Measurements from ENCODE around the gene DMRTB1.

The DMRTB1 gene

DNA sequence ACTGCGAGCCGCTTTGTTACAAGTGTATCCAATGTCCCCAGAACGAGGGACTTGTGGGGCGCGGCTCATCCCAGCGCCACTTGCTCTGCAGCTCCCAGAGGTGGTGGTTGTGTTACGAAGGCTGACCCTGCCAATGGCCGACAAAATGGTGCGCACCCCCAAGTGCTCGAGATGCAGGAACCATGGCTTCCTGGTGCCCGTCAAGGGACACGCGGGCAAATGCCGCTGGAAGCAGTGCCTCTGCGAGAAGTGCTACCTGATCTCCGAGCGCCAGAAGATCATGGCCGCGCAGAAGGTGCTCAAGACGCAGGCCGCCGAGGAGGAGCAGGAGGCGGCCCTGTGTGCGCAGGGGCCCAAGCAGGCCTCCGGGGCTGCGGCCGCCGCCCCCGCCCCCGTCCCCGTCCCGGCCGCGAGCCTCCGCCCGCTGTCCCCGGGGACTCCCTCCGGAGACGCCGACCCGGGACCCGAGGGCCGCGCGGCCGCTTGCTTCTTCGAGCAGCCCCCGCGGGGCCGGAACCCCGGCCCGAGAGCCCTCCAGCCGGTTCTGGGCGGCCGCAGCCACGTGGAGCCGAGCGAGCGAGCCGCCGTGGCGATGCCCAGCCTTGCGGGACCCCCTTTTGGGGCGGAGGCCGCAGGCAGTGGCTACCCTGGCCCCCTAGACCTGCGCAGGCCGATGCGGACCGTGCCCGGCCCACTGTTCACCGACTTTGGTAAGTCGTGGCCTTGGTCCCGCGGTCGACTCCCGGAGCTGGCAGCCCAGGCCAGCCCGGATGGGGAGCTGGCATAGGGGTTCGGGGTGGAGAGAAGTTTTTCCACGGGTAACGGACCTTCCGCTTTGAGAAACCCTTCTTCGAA, at the start of gene DMRTB1:
Gene DMRTB1, plus strand, starts transcription at position 79 of the 855 bp plus-strand sequence. Its CDS starts 55 bp downstream, at position 134.
- Histone ChIP-seq H3K4me3 (ENCODE audit: insufficient read length, low read depth) (no peak within 1 kb of the TSS), H3K9ac (ENCODE audit: insufficient read length, low read depth) (no peak within 1 kb of the TSS), H3K4me1 (ENCODE audit: insufficient read depth, insufficient read length) (peaks cover 3% of the 10 kb centered on the region), H3K36me3 (ENCODE audit: insufficient read depth, insufficient read length, low read length) (no peaks in the 10 kb centered on the region), H3K27me3 (ENCODE audit: insufficient read depth, insufficient read length) (peaks cover 13% of the 10 kb centered on the region), H3K9me3 (ENCODE audit: insufficient read depth, low read length) (peaks cover 9% of the 10 kb centered on the region; the same call in 1 of the 2 replicates)
- no peak for DNase-seq (ENCODE audit: low read depth, low spot score)
- TF ChIP-seq YY1 (IDR thresholded peaks at IDR 0.05; ENCODE audit: insufficient read depth, insufficient read length) (no peak), SUZ12 (IDR thresholded peaks at IDR 0.05; ENCODE audit: extremely low read depth, insufficient read depth, insufficient read length) (no peak), ZNF274 (IDR thresholded peaks at IDR 0.05; ENCODE audit: low read depth, low read length) (no peak)

- Histone ChIP-seq H3K4me3 (ENCODE audit: insufficient read length, low read depth) (no peak overlapping the region), H3K27me3 (ENCODE audit: insufficient read depth, insufficient read length) (no peaks in the 10 kb centered on the region), H3K4me1 (ENCODE audit: insufficient read depth, insufficient read length) (peaks cover 11% of the 10 kb centered on the region), H3K36me3 (ENCODE audit: insufficient read depth, insufficient read length, low read length) (no peaks in the 10 kb centered on the region), H3K9me3 (ENCODE audit: insufficient read depth, low read length) (no peaks in the 10 kb centered on the region), H3K9ac (ENCODE audit: insufficient read length, low read depth) (no peak overlapping the region)
- DNase-seq (ENCODE audit: low read depth, low spot score): no peak
- TF ChIP-seq SUZ12 (IDR thresholded peaks at IDR 0.05; ENCODE audit: extremely low read depth, insufficient read depth, insufficient read length) (no peak), YY1 (IDR thresholded peaks at IDR 0.05; ENCODE audit: insufficient read depth, insufficient read length) (no peak), ZNF274 (IDR thresholded peaks at IDR 0.05; ENCODE audit: low read depth, low read length) (no peak)
Observed at GRCh38 chr1:53409695-53410094, 49.5 kb upstream of the DMRTB1 start.

DNA sequence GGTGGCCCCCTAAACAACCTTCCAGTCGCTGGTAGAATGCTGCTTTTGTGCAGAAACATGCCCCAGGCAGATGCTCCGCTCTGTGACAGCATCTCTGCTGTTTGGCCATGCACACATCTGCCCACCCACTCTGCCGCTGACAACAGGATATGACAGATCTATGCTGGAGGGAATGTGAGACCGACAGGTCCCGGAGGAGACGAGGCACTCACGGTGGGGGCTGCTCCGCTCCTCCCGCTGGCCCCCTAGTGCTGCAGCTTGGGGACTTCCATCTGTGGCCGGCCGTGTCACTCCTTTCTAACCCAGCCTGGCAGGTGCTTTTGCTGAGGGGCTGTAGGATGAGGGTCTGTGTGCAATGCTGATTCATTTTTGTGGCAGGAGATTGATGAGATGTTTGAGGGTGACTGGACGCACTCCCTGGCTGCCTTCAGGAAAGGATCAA, 49.1 kb upstream of the DMRTB1 start:
- Histone ChIP-seq H3K4me3 (ENCODE audit: insufficient read length, low read depth) (no peak overlapping the region), H3K36me3 (ENCODE audit: insufficient read depth, insufficient read length, low read length) (no peaks in the 10 kb centered on the region), H3K27me3 (ENCODE audit: insufficient read depth, insufficient read length) (no peaks in the 10 kb centered on the region), H3K9me3 (ENCODE audit: insufficient read depth, low read length) (peaks cover 4% of the 10 kb centered on the region; the same call in 1 of the 2 replicates), H3K4me1 (ENCODE audit: insufficient read depth, insufficient read length) (peaks cover 11% of the 10 kb centered on the region), H3K9ac (ENCODE audit: insufficient read length, low read depth) (no peak overlapping the region)
- no peak for DNase-seq (ENCODE audit: low read depth, low spot score)
- no peak for TF ChIP-seq ZNF274 (IDR thresholded peaks at IDR 0.05; ENCODE audit: low read depth, low read length)
- no peak for TF ChIP-seq YY1 (IDR thresholded peaks at IDR 0.05; ENCODE audit: insufficient read depth, insufficient read length)
- TF ChIP-seq SUZ12 (IDR thresholded peaks at IDR 0.05; ENCODE audit: extremely low read depth, insufficient read depth, insufficient read length): no peak

- TF ChIP-seq SUZ12 (IDR thresholded peaks at IDR 0.05; ENCODE audit: extremely low read depth, insufficient read depth, insufficient read length): no peak
- no peak for TF ChIP-seq YY1 (IDR thresholded peaks at IDR 0.05; ENCODE audit: insufficient read depth, insufficient read length)
- no peak for TF ChIP-seq ZNF274 (IDR thresholded peaks at IDR 0.05; ENCODE audit: low read depth, low read length)
- DNase-seq (ENCODE audit: low read depth, low spot score): no peak
- H3K4me3 ChIP-seq (ENCODE audit: insufficient read length, low read depth): no peak overlapping the region
- H3K9me3 ChIP-seq (ENCODE audit: insufficient read depth, low read length): peaks cover 10% of the 10 kb centered on the region; the same call in 1 of the 2 replicates
- H3K27me3 ChIP-seq (ENCODE audit: insufficient read depth, insufficient read length): no peaks in the 10 kb centered on the region
- H3K9ac ChIP-seq (ENCODE audit: insufficient read length, low read depth): no peak overlapping the region
- H3K36me3 ChIP-seq (ENCODE audit: insufficient read depth, insufficient read length, low read length): no peaks in the 10 kb centered on the region
- H3K4me1 ChIP-seq (ENCODE audit: insufficient read depth, insufficient read length): peaks cover 11% of the 10 kb centered on the region
Observed at GRCh38 chr1:53410701-53411100, 48.5 kb upstream of the DMRTB1 start.

DNA sequence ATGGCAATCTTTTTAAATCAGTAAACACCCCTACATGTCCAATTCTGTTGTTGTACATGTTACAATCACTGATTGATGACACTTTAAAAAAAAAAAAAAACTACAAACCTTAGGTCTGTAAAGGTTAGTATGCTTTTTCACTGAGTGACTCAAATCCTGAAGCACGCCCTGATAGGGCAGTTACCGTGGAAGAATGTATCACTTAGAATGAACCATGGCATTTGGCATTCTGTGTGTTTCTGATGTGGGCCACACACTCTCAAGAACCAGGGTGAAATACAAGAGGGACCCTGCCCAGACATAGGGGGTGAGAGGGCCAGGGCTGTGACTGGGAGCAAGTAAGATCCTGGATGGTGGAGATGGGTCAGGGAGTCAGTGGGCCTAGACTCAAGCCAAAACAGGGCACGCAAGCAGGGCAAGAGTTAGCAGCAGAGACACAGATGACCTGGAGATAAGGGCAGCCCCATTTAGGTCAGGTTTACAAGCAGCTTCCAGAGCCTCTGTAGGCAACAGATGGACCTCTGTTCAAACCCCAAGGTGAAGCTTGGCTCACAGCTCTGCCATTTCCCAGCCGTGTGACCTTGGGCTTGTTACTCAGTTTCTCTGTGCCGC, 47.6 kb upstream of the DMRTB1 start:
- Histone ChIP-seq H3K36me3 (ENCODE audit: insufficient read depth, insufficient read length, low read length) (no peaks in the 10 kb centered on the region), H3K27me3 (ENCODE audit: insufficient read depth, insufficient read length) (no peaks in the 10 kb centered on the region), H3K9ac (ENCODE audit: insufficient read length, low read depth) (no peak overlapping the region), H3K4me1 (ENCODE audit: insufficient read depth, insufficient read length) (peaks cover 11% of the 10 kb centered on the region), H3K4me3 (ENCODE audit: insufficient read length, low read depth) (no peak overlapping the region), H3K9me3 (ENCODE audit: insufficient read depth, low read length) (peaks cover 10% of the 10 kb centered on the region; the same call in 1 of the 2 replicates)
- no peak for DNase-seq (ENCODE audit: low read depth, low spot score)
- TF ChIP-seq SUZ12 (IDR thresholded peaks at IDR 0.05; ENCODE audit: extremely low read depth, insufficient read depth, insufficient read length) (no peak), ZNF274 (IDR thresholded peaks at IDR 0.05; ENCODE audit: low read depth, low read length) (no peak), YY1 (IDR thresholded peaks at IDR 0.05; ENCODE audit: insufficient read depth, insufficient read length) (no peak)

GRCh38 chr1:53412285-53413174, 46.7 kb upstream of the DMRTB1 start:
- Histone ChIP-seq H3K4me3 (ENCODE audit: insufficient read length, low read depth) (no peak overlapping the region), H3K9me3 (ENCODE audit: insufficient read depth, low read length) (peaks cover 10% of the 10 kb centered on the region; the same call in 1 of the 2 replicates), H3K4me1 (ENCODE audit: insufficient read depth, insufficient read length) (peaks cover 11% of the 10 kb centered on the region), H3K27me3 (ENCODE audit: insufficient read depth, insufficient read length) (no peaks in the 10 kb centered on the region), H3K9ac (ENCODE audit: insufficient read length, low read depth) (no peak overlapping the region), H3K36me3 (ENCODE audit: insufficient read depth, insufficient read length, low read length) (no peaks in the 10 kb centered on the region)
- DNase-seq (ENCODE audit: low read depth, low spot score): no peak
- TF ChIP-seq YY1 (IDR thresholded peaks at IDR 0.05; ENCODE audit: insufficient read depth, insufficient read length) (no peak), SUZ12 (IDR thresholded peaks at IDR 0.05; ENCODE audit: extremely low read depth, insufficient read depth, insufficient read length) (no peak), ZNF274 (IDR thresholded peaks at IDR 0.05; ENCODE audit: low read depth, low read length) (no peak)
